SK-N-MC (cell line): Measurements from ENCODE around the gene NBPF1.
"Not testable (repeated sequence)": the region's sequence is repeated elsewhere in the genome, so short reads cannot be mapped to it uniquely, and the experiment has no call there.

Experiments used
- EZH2 ChIP-seq: fragments of 200-600 bp; sonication (generic); IDR thresholded peaks from one replicate; pipeline ENCODE4 v1.6.1; 2017; ENCODE audit warnings: antibody characterized with exemption
- POLR2AphosphoS5 ChIP-seq: IDR thresholded peaks from 2 replicates; pipeline ENCODE4 v1.6.1; 2012; ENCODE audit warnings: mild to moderate bottlenecking, low read depth, low read length, borderline replicate concordance

DNA sequence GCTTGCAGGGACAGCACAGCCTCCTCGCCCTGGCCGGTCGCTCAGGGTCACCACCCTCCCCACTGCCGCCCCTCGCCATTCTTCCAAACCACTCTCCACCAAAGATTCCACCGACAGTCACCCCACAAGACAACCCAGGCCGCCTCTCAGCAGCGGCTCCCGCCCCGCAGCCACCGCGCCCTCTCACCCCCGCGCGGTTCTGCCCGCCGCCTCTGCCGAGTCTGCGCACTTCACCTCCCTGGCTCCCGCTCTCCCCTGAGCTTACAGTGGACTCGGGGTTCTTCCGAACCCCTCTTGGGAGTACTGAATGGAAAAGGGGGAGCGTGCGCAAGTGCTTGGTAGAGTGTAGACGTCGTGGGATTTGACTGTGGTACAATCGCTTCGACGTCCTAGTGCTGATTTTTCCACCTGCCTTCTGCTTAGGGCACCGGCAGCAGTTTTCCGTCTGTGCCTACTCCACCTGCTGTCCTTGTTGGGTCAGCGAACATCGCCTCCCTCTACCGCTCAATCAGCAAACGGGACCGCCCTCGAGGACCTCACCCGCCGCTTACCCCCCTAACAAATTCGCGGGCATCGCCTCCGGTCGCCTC is 79.0 kb downstream of the NBPF1 start:
- not testable (repeated sequence) for TF ChIP-seq EZH2, POLR2AphosphoS5
